NCI-H226 (cell line): ENCODE data around the gene GATAD2A.

Experiments used
- DNase-seq: peaks from one replicate; pipeline ENCODE4 v3.0.0-alpha.2; 2015

GATAD2A gene

GRCh38 chr19:19549804-19550464, 144.5 kb downstream of the GATAD2A start:
- no peak for DNase-seq

DNA sequence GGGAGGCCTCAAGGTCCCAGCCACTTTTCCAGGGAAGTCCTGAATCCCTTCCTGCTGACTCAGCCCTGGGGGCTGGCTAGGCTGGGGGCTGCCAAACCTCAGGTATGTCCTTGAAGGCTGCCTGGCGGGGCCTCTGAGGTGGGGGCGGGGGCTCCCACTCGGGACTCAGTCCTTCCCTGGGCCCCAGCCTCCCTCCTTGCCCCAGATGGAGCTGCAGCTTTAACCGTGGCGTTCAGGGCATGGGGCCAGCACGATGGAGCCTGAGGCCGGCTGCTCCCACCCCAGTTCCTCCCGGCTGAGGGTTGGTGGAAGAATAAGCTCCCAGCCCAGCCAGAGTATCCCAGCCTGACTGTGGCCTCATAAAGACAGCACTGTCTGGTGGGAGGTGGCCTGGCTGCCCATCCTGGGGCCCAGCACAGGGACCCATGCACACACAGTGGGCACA, 145.0 kb downstream of the GATAD2A start:
- no peak for DNase-seq

DNA sequence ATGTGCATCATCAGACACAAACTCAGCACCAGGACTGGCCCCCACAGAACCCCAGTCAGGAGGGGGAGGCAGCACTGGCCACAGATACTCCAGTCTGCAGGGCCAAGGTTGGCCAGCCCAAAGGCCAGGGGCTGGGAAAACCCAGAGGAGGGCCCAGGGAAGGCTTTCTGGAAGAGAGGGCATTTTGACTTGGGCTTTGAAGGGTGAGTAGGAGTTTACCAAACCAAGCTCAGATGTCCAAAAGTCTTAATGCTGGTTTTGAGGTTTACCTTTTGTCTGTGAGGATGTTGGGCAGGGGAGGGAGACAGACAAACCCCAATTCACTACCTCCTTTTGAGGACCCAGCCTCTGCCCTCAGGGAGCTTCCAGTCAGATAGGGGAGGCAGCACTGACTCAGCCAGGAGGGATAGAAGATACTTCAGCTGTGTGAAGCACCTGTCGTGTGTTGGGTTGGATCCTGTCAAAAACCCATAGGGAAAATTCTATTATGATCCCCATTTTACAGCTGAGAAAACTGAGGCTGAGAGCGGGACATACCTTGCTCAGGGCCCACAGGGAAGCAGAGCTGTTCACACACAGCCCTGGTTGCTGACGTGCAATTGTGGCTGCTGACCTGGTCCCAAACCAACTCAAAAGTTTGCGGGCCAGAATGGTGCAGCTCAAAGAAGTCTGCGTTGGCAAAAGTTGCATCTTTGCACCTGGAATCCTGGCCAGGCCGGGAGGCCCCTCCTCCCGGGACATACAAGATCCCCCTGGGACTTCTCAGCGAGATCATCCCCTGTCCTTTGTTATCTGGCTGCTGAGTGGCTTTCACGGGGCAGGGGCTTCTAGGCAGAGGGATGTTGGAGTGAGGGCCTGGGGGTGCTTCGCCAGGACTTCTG, 145.7 kb downstream of the GATAD2A start:
- DNase-seq = no peak

- no peak for DNase-seq
These were observed 146.3 kb downstream of the GATAD2A start for GRCh38 chr19:19551853-19552192.

DNA sequence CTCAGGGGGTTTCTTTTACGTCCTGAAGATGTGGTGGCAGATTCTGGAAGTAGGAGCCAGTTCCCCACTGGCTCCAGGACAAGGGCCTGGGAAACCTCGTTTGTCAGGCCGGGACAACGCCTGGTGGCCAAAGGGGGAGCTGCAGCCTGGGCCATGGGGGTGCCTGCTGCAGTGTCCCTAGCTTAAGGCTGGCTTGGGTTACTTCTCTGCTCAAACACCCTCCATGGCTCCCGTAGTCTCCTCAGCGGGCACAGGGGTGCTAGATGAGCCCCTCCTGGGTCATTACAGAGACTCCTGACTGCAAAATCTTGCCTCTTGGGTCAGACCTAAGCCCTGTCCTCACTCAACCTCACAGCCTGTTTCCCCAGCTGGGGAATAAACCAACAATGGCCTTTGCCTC, 147.3 kb downstream of the GATAD2A start:
- DNase-seq = no peak

- no peak for DNase-seq
These were observed 148.2 kb downstream of the GATAD2A start for GRCh38 chr19:19553670-19554069.

GRCh38 chr19:19554074-19555023, 148.9 kb downstream of the GATAD2A start:
- no peak for DNase-seq

DNA sequence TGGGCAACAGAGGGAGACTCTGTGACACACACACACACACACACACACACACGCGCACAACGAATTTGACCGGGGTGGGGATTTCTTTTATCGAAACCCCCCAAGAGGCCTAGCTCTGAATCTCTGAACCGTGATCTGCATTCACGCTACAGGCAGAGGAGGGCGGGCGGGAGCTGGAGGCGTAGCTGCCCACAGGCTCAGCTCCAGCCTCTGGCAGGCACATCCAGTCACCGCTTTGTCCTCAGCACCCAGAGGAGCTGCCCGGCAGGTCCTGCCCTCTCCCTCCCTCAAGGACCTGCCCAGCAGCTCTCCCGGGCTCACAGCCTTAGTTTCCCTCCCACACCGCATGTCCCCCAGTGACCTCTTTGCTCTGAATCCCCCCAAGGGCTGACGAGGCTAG, 152.6 kb downstream of the GATAD2A start:
- no peak for DNase-seq
